Body of pancreas (tissue), 4 donors: ENCODE results near the gene ATP6V0A1.

Source experiments
- POLR2A ChIP-seq, 3 donors: fragments of 450-650 bp; IDR thresholded peaks; one replicate each; pipeline ENCODE4 v1.6.1; 2016; ENCODE audit warnings: antibody characterized with exemption in 3 of 3, mild to moderate bottlenecking in 2 of 3
- TF ChIP-seq, protein P1 (sequence below), 7 experiments: fragments of 450-650 bp in 4 of 7; fragments of 200-600 bp in 3 of 7; sonication (generic) in 3 of 7; IDR thresholded peaks; one replicate each; pipeline ENCODE4 v1.5.1; 2016 to 2019; ENCODE audit warnings: antibody characterized with exemption in 7 of 7

DNA sequence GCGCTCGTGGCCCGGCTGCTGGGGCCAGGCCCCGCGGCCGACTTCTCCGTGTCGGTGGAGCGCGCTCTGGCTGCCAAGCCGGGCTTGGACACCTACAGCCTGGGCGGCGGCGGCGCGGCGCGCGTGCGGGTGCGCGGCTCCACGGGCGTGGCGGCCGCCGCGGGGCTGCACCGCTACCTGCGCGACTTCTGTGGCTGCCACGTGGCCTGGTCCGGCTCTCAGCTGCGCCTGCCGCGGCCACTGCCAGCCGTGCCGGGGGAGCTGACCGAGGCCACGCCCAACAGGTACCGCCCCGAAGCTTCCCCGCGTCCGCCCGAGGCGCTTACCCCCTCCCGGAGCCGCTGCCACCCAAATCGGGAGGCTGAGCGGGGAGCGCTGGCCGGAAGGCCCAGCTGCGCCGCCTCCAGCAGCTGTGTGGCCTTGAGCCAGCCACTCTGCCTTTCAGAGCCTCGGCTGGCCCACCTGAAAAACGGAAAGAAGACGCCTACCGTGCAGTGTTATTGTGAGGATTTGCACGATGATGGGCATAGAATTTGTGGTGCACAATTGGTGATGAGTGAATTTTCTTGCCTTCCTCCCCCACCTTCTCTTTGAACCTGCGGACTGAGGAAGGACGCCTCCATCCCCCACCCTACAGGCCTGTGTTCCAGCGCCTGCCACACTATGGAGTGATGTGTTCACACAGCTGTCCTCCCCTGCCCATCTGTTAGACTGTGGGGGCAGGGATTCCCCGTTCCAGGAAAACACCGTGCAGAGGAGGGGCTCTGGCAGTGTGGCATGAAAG, 77.9 kb downstream of the ATP6V0A1 start:
- TF ChIP-seq, protein P1, sequence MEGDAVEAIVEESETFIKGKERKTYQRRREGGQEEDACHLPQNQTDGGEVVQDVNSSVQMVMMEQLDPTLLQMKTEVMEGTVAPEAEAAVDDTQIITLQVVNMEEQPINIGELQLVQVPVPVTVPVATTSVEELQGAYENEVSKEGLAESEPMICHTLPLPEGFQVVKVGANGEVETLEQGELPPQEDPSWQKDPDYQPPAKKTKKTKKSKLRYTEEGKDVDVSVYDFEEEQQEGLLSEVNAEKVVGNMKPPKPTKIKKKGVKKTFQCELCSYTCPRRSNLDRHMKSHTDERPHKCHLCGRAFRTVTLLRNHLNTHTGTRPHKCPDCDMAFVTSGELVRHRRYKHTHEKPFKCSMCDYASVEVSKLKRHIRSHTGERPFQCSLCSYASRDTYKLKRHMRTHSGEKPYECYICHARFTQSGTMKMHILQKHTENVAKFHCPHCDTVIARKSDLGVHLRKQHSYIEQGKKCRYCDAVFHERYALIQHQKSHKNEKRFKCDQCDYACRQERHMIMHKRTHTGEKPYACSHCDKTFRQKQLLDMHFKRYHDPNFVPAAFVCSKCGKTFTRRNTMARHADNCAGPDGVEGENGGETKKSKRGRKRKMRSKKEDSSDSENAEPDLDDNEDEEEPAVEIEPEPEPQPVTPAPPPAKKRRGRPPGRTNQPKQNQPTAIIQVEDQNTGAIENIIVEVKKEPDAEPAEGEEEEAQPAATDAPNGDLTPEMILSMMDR (IDR thresholded peaks at IDR 0.05), result peak in 2 of 7 experiments; percentile 11 to 16
- peak in 2 of 3 donors; percentile 28 to 53 for TF ChIP-seq POLR2A (IDR thresholded peaks at IDR 0.05)
